Measurements from ENCODE around the gene USP15. TPM values are rescaled to one million over a fixed set of nuclear protein-coding genes. Genes with fewer than 3 reads are reported as not detected.

The USP15 gene
- total and polyA plus RNA-seq, 8 donors: 16.6 to 220 (median 77.9) TPM

DNA sequence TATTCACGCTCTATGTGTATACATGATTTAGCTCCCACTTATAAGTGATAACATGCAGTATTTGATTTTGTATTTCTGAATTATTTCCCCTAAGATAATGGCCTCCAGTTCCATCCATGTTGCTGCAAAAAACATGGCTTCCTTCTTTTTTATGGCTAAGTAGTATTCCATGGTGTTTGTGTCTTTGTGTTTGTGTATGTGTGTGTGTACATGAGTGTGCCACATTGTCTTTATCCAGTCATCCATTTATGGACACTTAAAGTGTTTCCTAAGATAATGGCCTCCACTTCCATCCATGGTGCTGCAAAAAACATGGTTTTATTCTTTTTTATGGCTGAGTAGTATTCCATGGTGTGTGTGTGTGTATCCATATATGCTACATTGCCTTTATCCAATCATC is 25.1 kb downstream of the USP15 start:
- no peak overlapping the region for H3K27ac ChIP-seq
- WGBS, 5 donors: 93 to 100% (median 100%) methylated on average over 1 of the region's 1 CpG
- intact Hi-C loops (cut with DNase I; ENCODE audit: low total_unique reads): no loop called here
- H3K4me1 ChIP-seq: peaks cover 8 to 67% (median 24%) of the 10 kb centered on the region in 4 donors
- no peak for TF ChIP-seq POLR2A (IDR thresholded peaks at IDR 0.05)
- TF ChIP-seq, protein P1, sequence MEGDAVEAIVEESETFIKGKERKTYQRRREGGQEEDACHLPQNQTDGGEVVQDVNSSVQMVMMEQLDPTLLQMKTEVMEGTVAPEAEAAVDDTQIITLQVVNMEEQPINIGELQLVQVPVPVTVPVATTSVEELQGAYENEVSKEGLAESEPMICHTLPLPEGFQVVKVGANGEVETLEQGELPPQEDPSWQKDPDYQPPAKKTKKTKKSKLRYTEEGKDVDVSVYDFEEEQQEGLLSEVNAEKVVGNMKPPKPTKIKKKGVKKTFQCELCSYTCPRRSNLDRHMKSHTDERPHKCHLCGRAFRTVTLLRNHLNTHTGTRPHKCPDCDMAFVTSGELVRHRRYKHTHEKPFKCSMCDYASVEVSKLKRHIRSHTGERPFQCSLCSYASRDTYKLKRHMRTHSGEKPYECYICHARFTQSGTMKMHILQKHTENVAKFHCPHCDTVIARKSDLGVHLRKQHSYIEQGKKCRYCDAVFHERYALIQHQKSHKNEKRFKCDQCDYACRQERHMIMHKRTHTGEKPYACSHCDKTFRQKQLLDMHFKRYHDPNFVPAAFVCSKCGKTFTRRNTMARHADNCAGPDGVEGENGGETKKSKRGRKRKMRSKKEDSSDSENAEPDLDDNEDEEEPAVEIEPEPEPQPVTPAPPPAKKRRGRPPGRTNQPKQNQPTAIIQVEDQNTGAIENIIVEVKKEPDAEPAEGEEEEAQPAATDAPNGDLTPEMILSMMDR (IDR thresholded peaks at IDR 0.05): no peak
- no peak for TF ChIP-seq POLR2AphosphoS5 (IDR thresholded peaks at IDR 0.05)
- TF ChIP-seq EP300 (IDR thresholded peaks at IDR 0.05): no peak
- no peak for DNase-seq
- no peak overlapping the region for H3K4me3 ChIP-seq
- no peaks in the 10 kb centered on the region for H3K27me3 ChIP-seq
- H3K9me3 ChIP-seq: no peaks in the 10 kb centered on the region
- no peaks in the 10 kb centered on the region for H3K36me3 ChIP-seq

DNA sequence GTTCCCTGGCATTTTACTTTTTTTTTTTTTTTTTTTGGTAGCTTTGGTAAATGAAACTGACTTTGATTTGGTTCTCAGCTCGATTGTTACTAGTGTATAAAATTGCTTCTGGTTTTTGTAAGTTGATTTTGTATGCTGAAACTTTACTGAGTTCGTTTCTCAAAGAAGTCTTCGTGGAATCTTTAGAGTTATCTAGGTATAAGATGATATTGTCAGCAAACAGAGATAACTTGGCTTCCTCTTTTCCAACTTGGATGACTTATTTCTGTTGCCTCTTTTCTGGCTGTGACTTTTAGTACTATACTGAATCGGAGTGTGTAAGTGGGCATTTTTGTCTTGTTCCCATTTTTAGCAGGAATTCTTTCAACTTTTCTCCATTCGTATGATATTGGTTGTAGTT is 28.1 kb downstream of the USP15 start:
- no peaks in the 10 kb centered on the region for H3K27me3 ChIP-seq
- intact Hi-C loops (cut with DNase I; ENCODE audit: low total_unique reads): no loop called here
- 75 to 84% (median 78%) methylated on average over 5 of the region's 5 CpGs for WGBS, 5 donors
- H3K27ac ChIP-seq: no peak overlapping the region
- H3K9me3 ChIP-seq: no peaks in the 10 kb centered on the region
- no peak overlapping the region for H3K4me3 ChIP-seq
- H3K4me1 ChIP-seq: peaks cover 0 to 55% (median 14%) of the 10 kb centered on the region in 4 donors
- no peak for DNase-seq
- no peaks in the 10 kb centered on the region for H3K36me3 ChIP-seq
- TF ChIP-seq POLR2A (IDR thresholded peaks at IDR 0.05): no peak
- TF ChIP-seq EP300 (IDR thresholded peaks at IDR 0.05): no peak
- TF ChIP-seq, protein P1 (IDR thresholded peaks at IDR 0.05): no peak
- TF ChIP-seq POLR2AphosphoS5 (IDR thresholded peaks at IDR 0.05): no peak

DNA sequence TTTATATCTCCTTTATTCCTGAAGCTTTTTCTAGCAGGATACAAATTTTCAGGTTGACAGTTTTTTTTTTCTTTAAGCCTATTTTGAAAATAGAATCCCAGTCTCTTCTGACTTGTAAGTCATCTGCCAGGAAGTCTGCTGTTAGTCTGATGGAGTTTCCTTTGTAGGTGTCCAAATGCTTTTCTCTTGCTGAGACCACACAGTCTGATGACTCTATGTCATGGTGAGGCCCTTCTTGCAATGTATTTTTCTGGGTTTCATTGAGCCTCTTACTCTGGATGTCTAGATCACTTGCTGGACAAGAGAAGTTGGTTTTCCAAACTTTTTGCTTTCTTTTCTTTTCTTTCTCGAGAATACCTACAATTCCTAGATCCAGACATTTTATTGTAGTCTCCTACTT is 30.6 kb downstream of the USP15 start:
- intact Hi-C loops (cut with DNase I; ENCODE audit: low total_unique reads): no loop called here
- H3K4me3 ChIP-seq: no peak overlapping the region
- WGBS, 5 donors: 95 to 100% (median 100%) methylated on average over 1 of the region's 1 CpG

GRCh38 chr12:62291864-62292760 is 31.9 kb downstream of the USP15 start:
- H3K36me3 ChIP-seq: peaks cover 10 to 32% (median 26%) of the 10 kb centered on the region in 4 donors
- no peak for DNase-seq

More for the DNA sequence above, 30.6 kb downstream of the USP15 start:
- peaks cover 3 to 19% (median 14%) of the 10 kb centered on the region in 4 donors for H3K36me3 ChIP-seq
- DNase-seq: no peak
- H3K27me3 ChIP-seq: no peaks in the 10 kb centered on the region
- H3K9me3 ChIP-seq: no peaks in the 10 kb centered on the region
- H3K27ac ChIP-seq: no peak overlapping the region
- no peak for TF ChIP-seq POLR2A (IDR thresholded peaks at IDR 0.05)
- no peak for TF ChIP-seq POLR2AphosphoS5 (IDR thresholded peaks at IDR 0.05)
- no peak for TF ChIP-seq EP300 (IDR thresholded peaks at IDR 0.05)
- TF ChIP-seq, protein P1 (IDR thresholded peaks at IDR 0.05): no peak
- H3K4me1 ChIP-seq: peaks cover 0 to 44% (median 12%) of the 10 kb centered on the region in 4 donors

More at GRCh38 chr12:62291864-62292760, 31.9 kb downstream of the USP15 start:
- intact Hi-C loops (cut with DNase I; ENCODE audit: low total_unique reads): no loop called here
- Histone ChIP-seq H3K4me1 (peaks cover 0 to 40% (median 9%) of the 10 kb centered on the region in 4 donors), H3K27me3 (no peaks in the 10 kb centered on the region), H3K27ac (no peak overlapping the region), H3K4me3 (no peak overlapping the region), H3K9me3 (no peaks in the 10 kb centered on the region)
- WGBS, 5 donors: 73 to 100% (median 95%) methylated on average over 2 of the region's 2 CpGs
- no peak for TF ChIP-seq EP300 (IDR thresholded peaks at IDR 0.05)
- TF ChIP-seq, protein P1 (IDR thresholded peaks at IDR 0.05): no peak
- no peak for TF ChIP-seq POLR2A (IDR thresholded peaks at IDR 0.05)
- no peak for TF ChIP-seq POLR2AphosphoS5 (IDR thresholded peaks at IDR 0.05)

All from stomach (tissue), 9 donors.